Astrocyte of the cerebellum (primary cell): Measurements from ENCODE around the gene PRAME.

ENCODE experiments used
- DNase-seq: peaks from one replicate; pipeline ENCODE4 v3.0.0-alpha.2; 2011; ENCODE audit warnings: low read depth
- H3K4me3 ChIP-seq: 2 replicates; pipeline ENCODE4 v1.5.1; 2011; ENCODE audit warnings: mild to moderate bottlenecking, low read depth, low read length, moderate library complexity
- in situ Hi-C: cut with HindIII; loops from 2 replicates; pipeline ENCODE4 v1.10.0; 2017; ENCODE audit warnings: low sequenced_read_pairs
- TF ChIP-seq, protein P1 (sequence below): IDR thresholded peaks from 2 replicates; pipeline ENCODE4 v1.5.1; 2012; ENCODE audit warnings: low read length, low read depth, moderate library complexity, mild to moderate bottlenecking; ENCODE audit errors: missing control alignments

PRAME gene

DNA sequence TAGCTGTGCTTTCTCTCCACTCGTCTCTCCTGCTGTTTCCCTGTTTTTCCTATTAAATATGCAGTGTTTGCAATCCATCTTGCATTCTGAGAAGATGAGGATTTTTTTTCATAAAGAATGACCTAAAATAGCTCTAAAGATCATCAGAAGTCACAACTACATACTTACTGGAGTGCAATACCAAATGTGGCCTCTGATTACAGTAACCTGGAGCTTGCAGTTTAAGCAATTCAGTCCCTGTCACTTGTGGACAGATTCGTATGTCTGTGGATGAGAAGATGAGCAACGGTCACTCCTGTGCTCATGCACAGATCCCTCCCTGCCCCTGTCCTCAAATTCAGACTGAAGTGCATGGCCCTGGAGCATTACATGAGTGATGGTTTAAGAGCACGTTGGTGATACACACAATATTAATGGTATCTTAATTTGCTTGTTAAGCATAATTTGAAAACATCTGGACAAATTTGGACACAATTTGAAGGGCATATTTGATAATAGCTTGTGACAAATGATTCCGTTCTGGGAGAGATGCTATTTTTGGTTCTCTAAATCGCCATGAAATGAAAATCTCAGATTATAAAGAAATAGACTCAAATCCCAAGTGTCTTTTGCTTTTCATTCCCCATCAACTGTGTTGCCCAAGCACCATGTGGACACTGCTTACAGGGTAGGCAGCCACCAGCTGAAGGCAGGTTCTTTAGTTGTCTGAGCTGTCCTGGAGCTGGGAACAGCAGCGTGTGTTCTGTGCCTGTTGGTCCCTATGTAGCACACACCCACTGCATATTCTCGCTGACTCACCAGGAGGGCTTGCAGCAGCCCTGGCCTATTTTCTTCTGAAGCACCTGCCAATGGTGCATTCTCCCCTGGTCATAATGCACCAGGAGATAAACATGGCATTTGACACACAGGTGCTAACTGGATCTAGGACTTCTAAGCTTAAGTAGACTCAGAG lies 32.6 kb upstream of the PRAME start:
- in situ Hi-C loops, result loop anchor here (25.0 kb wide), 1 partner anchor 321 kb away; no protein-coding TSS in a partner anchor
- DNase-seq, result no peak
- TF ChIP-seq, protein P1, sequence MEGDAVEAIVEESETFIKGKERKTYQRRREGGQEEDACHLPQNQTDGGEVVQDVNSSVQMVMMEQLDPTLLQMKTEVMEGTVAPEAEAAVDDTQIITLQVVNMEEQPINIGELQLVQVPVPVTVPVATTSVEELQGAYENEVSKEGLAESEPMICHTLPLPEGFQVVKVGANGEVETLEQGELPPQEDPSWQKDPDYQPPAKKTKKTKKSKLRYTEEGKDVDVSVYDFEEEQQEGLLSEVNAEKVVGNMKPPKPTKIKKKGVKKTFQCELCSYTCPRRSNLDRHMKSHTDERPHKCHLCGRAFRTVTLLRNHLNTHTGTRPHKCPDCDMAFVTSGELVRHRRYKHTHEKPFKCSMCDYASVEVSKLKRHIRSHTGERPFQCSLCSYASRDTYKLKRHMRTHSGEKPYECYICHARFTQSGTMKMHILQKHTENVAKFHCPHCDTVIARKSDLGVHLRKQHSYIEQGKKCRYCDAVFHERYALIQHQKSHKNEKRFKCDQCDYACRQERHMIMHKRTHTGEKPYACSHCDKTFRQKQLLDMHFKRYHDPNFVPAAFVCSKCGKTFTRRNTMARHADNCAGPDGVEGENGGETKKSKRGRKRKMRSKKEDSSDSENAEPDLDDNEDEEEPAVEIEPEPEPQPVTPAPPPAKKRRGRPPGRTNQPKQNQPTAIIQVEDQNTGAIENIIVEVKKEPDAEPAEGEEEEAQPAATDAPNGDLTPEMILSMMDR, result peak; percentile 10
- no peak overlapping the region for H3K4me3 ChIP-seq

DNA sequence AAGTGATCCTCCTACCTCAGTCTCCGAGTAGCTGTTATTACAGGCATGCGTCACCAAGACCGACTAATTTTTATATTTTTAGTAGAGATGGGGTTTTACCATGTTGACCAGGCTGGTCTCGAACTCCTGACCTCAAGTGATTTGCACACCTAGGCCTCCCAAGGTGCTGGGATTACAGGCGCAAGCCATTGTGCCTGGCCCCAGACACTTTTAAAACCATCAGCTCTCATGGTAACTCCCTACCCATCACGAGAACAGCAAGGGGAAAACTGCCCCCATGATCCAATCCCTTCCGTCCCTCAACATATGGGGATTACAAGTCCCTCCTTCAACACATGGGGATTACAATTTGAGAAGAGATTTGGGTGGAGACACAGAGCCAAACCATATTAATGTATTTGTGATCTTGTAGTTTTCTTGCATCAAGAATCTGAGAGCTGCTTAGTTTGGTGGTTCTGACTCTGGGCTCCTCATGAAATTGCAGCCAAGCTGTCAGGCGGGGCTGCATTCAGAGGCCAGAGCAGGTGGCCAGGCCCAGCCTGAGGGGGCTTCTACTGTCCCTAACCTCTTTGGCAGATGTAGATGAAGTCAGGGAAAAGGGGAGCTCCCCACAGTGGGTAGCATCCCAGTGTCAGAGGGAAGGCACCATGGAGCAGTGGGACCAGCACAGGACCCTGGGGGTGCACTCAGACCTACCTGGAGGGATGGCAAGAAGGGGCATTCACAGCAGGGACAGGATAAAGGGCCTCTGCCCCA lies 31.2 kb upstream of the PRAME start:
- DNase-seq, result no peak
- TF ChIP-seq, protein P1, result no peak
- in situ Hi-C loops, result loop anchor here (25.0 kb wide), 1 partner anchor 322 kb away; no protein-coding TSS in a partner anchor
- no peak overlapping the region for H3K4me3 ChIP-seq

DNA sequence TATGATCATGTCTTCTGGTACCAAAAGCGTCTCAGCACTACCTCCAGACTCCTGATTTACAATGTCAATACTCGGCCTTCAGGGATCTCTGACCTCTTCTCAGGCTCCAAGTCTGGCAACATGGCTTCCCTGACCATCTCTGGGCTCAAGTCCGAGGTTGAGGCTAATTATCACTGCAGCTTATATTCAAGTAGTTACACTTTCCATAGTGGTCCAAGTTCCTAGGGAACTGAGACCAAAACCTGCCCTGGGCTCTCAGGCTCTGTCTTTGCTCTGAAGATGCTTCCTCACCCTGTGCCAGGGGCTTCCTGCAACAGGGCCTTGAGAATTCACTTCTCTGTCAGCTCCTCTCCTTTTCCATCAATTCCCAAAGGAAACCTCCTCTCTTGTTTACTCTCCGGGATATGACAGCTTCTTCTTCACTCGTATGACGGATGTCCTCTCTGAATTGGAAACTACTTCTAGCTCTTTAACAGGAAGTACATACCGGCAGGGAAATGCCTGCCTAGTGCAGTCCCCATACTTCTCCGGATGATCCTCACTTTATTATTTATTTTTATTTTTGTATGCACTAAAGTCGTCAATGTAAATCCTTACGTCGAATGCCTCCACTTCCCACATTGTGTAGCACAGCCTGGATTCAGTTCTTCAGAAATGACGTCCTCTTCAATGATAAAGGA lies 29.6 kb upstream of the PRAME start:
- no peak overlapping the region for H3K4me3 ChIP-seq
- TF ChIP-seq, protein P1, result no peak
- in situ Hi-C loops, result loop anchor here (25.0 kb wide), 1 partner anchor 324 kb away; no protein-coding TSS in a partner anchor
- no peak for DNase-seq

DNA sequence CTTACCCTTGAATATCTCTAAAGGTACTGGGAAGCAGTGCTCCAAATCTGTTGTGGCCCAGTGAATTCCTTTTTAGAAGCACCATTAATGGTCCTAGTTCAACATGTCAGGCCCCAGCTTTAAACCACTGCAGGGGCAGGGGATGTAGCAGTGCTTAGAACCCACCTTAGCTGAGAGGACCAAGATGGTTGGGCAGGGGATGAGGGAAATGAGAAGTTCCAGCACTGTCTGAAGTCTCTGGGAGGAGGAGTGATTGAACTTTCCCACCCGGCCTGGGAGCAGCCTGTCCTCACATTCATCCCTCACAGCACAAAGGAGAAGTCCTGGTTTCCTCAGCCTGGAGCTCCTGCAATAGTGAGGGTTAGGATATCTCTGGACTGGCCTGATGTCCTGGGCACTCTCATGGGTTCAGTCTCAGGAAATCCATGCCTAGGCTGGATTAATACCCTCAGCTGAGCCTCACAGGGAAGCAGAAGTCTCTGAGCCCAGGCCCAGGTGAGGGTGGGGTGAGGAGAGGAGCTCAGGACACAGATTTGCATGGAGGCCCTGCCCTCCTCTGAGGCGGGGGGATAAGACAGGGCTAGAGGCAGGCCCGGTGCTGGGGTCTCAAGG lies 28.6 kb upstream of the PRAME start:
- TF ChIP-seq, protein P1, result no peak
- no peak for DNase-seq
- H3K4me3 ChIP-seq, result no peak overlapping the region
- in situ Hi-C loops, result loop anchor here (25.0 kb wide), 1 partner anchor 325 kb away; no protein-coding TSS in a partner anchor

DNA sequence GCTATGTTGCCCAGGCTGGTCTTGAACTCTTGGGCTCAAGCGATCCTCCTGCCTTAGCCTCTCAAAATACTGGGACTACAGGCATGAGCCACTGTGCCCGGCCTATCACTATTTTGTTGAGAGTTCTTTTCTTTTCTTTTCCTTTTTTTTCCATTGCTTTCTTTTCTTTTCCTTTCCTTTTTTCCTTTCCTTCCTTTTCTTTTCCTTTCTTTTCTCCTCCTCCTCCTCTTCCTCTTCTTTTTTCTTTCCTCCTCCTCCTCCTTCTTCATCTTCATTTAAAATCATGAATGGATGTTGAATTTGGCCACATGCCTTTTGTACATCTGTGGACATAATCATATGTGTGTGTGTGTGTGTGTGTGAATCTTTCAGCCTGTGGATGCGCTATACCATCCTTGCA lies 25.7 kb upstream of the PRAME start:
- TF ChIP-seq, protein P1, result no peak
- in situ Hi-C loops, result loop anchor here (25.0 kb wide), 1 partner anchor 328 kb away; no protein-coding TSS in a partner anchor

More for the DNA sequence above, 25.7 kb upstream of the PRAME start:
- no peak overlapping the region for H3K4me3 ChIP-seq
- DNase-seq, result no peak
